HG03103 (cell line): ENCODE data around the gene RIC1.

ENCODE experiments used
- ATAC-seq: cut with Tn5 transposase; IDR thresholded peaks from one replicate; pipeline ENCODE4 v1.9.1; 2021; ENCODE audit warnings: low read depth; ENCODE audit not compliant: unreplicated experiment

Gene RIC1

GRCh38 chr9:5817862-5818261, 189.0 kb downstream of the RIC1 start:
- ATAC-seq, result no peak

- ATAC-seq, result no peak
Observed at GRCh38 chr9:5818424-5819142, 189.7 kb downstream of the RIC1 start.

- no peak for ATAC-seq
Observed at GRCh38 chr9:5819174-5819573, 190.3 kb downstream of the RIC1 start.

GRCh38 chr9:5820425-5820824, 191.5 kb downstream of the RIC1 start:
- ATAC-seq, result no peak

- ATAC-seq, result no peak
Observed at GRCh38 chr9:5825223-5825622, 196.3 kb downstream of the RIC1 start.
